Testis (tissue), 3 donors: ENCODE measurements around the gene ZNF211. TPM values are rescaled to one million over a fixed set of nuclear protein-coding genes. Genes with fewer than 3 reads are reported as not detected.

ENCODE experiments used
- DNase-seq: peaks from one replicate; pipeline ENCODE4 v3.0.0-alpha.2; 2019
- H3K27ac ChIP-seq, 2 donors: fragments of 200-600 bp; sonication (generic); one replicate each; pipeline ENCODE4 v1.5.1; 2019
- H3K27me3 ChIP-seq: fragments of 200-600 bp; sonication (generic); one replicate; pipeline ENCODE4 v1.5.1; 2019
- H3K36me3 ChIP-seq: fragments of 200-600 bp; sonication (generic); one replicate; pipeline ENCODE4 v1.5.1; 2017; ENCODE audit warnings: low read depth; ENCODE audit errors: missing control alignments
- H3K4me1 ChIP-seq: fragments of 200-600 bp; sonication (generic); one replicate; pipeline ENCODE4 v1.5.1; 2019
- H3K4me3 ChIP-seq, 2 donors: fragments of 200-600 bp; sonication (generic); one replicate each; pipeline ENCODE4 v1.5.1; 2017 to 2019
- H3K9me3 ChIP-seq: fragments of 200-600 bp; sonication (generic); one replicate; pipeline ENCODE4 v1.5.1; 2017
- POLR2A ChIP-seq: fragments of 450-650 bp; IDR thresholded peaks from one replicate; pipeline ENCODE4 v1.6.1; 2017; ENCODE audit warnings: antibody characterized with exemption, mild to moderate bottlenecking, moderate library complexity
- WGBS, 2 donors: methylation state at CpG; one replicate each; pipeline ENCODE4 v1.1.5; 2018; 5-methylcytosine and 5-hydroxymethylcytosine counted together
- intact Hi-C: fragments of 100-400 bp; cut with DNase I; formaldehyde crosslinking; loops from one replicate; pipeline ENCODE4 v1.15.1; 2023; ENCODE audit warnings: low total_unique reads
- polyA plus RNA-seq: library from polyadenylated mRNA; stranded (reverse); fragments of 350-450 nt; fragmentation: Illumina TruSeq; extraction: RNeasy Lipid Tissue Mini Kit (QIAGEN cat#74804); gene quantifications from one replicate; pipeline ENCODE4 v1.2.3, GENCODE V29; 2014; ENCODE audit warnings: low read depth, low replicate concordance; ENCODE audit not compliant: insufficient read depth
- total RNA-seq, 2 donors: library from RNA; depleted of rRNA; stranded (reverse); fragments of >200 nt; gene quantifications; one replicate each; pipeline ENCODE4 v1.2.3, GENCODE V29; 2016
- TF ChIP-seq, protein P1 (sequence below), 3 experiments: fragments of 450-650 bp in 2 of 3; fragments of 200-600 bp in 1 of 3; sonication (generic) in 1 of 3; IDR thresholded peaks; one replicate each; pipeline ENCODE4 v1.5.1; 2016 to 2019; ENCODE audit warnings: antibody characterized with exemption in 3 of 3, mild to moderate bottlenecking in 2 of 3, moderate library complexity in 1 of 3

The ZNF211 gene
- total and polyA plus RNA-seq, 3 donors from 2014 or later, result 11.1 to 18.6 (median 16.9) TPM

DNA sequence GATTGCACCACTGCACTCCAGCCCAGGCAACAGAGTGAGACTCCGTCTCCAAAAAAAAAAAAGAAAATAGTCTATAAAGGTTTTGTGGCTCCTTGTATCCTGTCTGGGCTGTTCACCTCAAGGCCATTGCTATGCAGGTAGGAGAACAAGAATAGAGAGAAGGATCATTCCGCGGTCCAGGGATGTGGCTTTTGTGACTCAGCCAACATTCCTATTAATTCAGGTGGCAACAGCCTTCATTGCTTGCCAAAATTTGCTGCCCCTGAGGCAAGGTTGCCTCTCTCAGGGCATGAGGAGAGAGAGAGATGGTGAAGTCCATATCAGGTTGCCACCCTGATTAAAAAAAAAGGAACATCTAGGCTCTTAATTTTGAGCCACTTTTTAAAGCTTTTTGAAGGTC lies 56.8 kb downstream of the ZNF211 start:
- Histone ChIP-seq H3K27ac (no peak overlapping the region), H3K4me1 (peaks cover 3% of the 10 kb centered on the region), H3K9me3 (no peaks in the 10 kb centered on the region), H3K27me3 (no peaks in the 10 kb centered on the region), H3K36me3 (no peaks in the 10 kb centered on the region), H3K4me3 (no peak overlapping the region)
- no peak for TF ChIP-seq POLR2A
- TF ChIP-seq, protein P1, sequence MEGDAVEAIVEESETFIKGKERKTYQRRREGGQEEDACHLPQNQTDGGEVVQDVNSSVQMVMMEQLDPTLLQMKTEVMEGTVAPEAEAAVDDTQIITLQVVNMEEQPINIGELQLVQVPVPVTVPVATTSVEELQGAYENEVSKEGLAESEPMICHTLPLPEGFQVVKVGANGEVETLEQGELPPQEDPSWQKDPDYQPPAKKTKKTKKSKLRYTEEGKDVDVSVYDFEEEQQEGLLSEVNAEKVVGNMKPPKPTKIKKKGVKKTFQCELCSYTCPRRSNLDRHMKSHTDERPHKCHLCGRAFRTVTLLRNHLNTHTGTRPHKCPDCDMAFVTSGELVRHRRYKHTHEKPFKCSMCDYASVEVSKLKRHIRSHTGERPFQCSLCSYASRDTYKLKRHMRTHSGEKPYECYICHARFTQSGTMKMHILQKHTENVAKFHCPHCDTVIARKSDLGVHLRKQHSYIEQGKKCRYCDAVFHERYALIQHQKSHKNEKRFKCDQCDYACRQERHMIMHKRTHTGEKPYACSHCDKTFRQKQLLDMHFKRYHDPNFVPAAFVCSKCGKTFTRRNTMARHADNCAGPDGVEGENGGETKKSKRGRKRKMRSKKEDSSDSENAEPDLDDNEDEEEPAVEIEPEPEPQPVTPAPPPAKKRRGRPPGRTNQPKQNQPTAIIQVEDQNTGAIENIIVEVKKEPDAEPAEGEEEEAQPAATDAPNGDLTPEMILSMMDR (IDR thresholded peaks at IDR 0.05), result no peak
- intact Hi-C loops, result no loop called here
- WGBS, 2 donors, result 94 to 98% methylated on average over 3 of the region's 3 CpGs
- no peak for DNase-seq

Other genes with a start within 250 kb of the ZNF211 start
- 10 to 100 TPM; 35.4 to 39.3 TPM for gene ZNF548, start 243.3 kb upstream of the ZNF211 start, total RNA-seq
- 14.6 TPM for gene ZNF548, start 243.3 kb upstream of the ZNF211 start, polyA plus RNA-seq
- 10 to 100 TPM; 19.8 to 25.5 TPM for gene ZNF17, start 222.0 kb upstream of the ZNF211 start, total RNA-seq
- gene ZNF17, start 222.0 kb upstream of the ZNF211 start, polyA plus RNA-seq, result 7.4 TPM
- 10 to 100 TPM; 11.2 to 14.1 TPM for gene ZNF749, start 197.8 kb upstream of the ZNF211 start, total RNA-seq
- gene ZNF749, start 197.8 kb upstream of the ZNF211 start, polyA plus RNA-seq, result 7.9 TPM
- gene VN1R1, start 176.0 kb upstream of the ZNF211 start, total RNA-seq, result 1 to 10 TPM; 5.3 to 7.8 TPM
- 0.44 TPM for gene VN1R1, start 176.0 kb upstream of the ZNF211 start, polyA plus RNA-seq
- 10 to 100 TPM; 39.8 to 57.3 TPM for gene ZNF772, start 155.6 kb upstream of the ZNF211 start, total RNA-seq
- gene ZNF772, start 155.6 kb upstream of the ZNF211 start, polyA plus RNA-seq, result 7.6 TPM
- gene ZNF419, start 145.4 kb upstream of the ZNF211 start, total RNA-seq, result 10 to 100 TPM; 15.1 to 23.6 TPM
- 10.1 TPM for gene ZNF419, start 145.4 kb upstream of the ZNF211 start, polyA plus RNA-seq
- gene ZNF773, start 133.2 kb upstream of the ZNF211 start, total RNA-seq, result 10 to 100 TPM; 31.2 to 33.3 TPM
- 7.3 TPM for gene ZNF773, start 133.2 kb upstream of the ZNF211 start, polyA plus RNA-seq
- gene ZNF549, start 105.8 kb upstream of the ZNF211 start, total RNA-seq, result 10 to 100 TPM; 12.8 to 13.5 TPM
- 6.9 TPM for gene ZNF549, start 105.8 kb upstream of the ZNF211 start, polyA plus RNA-seq
- 10 to 100 TPM in 1 of 2 donors, 1 to 10 TPM in 1; 9.9 to 10.7 TPM for gene ZNF550, start 73.3 kb upstream of the ZNF211 start, total RNA-seq
- 5.7 TPM for gene ZNF550, start 73.3 kb upstream of the ZNF211 start, polyA plus RNA-seq
- 10 to 100 TPM in 1 of 2 donors, 1 to 10 TPM in 1; 8.7 to 10.9 TPM for gene ZNF416, start 54.3 kb upstream of the ZNF211 start, total RNA-seq
- 9.4 TPM for gene ZNF416, start 54.3 kb upstream of the ZNF211 start, polyA plus RNA-seq
- gene ZIK1, start 49.0 kb upstream of the ZNF211 start, total RNA-seq, result 10 to 100 TPM; 15.1 to 21.7 TPM
- 8.9 TPM for gene ZIK1, start 49.0 kb upstream of the ZNF211 start, polyA plus RNA-seq
- 1 to 10 TPM; 4.6 to 9.8 TPM for gene ZNF530, start 33.3 kb upstream of the ZNF211 start, total RNA-seq
- gene ZNF530, start 33.3 kb upstream of the ZNF211 start, polyA plus RNA-seq, result 3.0 TPM
- gene ZNF134, start 18.9 kb upstream of the ZNF211 start, total RNA-seq, result 10 to 100 TPM; 37.6 to 41.7 TPM
- gene ZNF134, start 18.9 kb upstream of the ZNF211 start, polyA plus RNA-seq, result 11.2 TPM
- under 1 TPM; 0.12 to 0.24 TPM for gene ZSCAN4, start 35.8 kb downstream of the ZNF211 start, total RNA-seq
- 0.26 TPM for gene ZSCAN4, start 35.8 kb downstream of the ZNF211 start, polyA plus RNA-seq
- gene ZNF551, start 48.8 kb downstream of the ZNF211 start, total RNA-seq, result 10 to 100 TPM; 22.9 to 30.8 TPM
- gene ZNF551, start 48.8 kb downstream of the ZNF211 start, polyA plus RNA-seq, result 9.7 TPM
- 1 to 10 TPM; 1.1 to 6.8 TPM for gene ZNF154, start 76.0 kb downstream of the ZNF211 start, total RNA-seq
- 3.3 TPM for gene ZNF154, start 76.0 kb downstream of the ZNF211 start, polyA plus RNA-seq
- 10 to 100 TPM; 14.3 to 14.4 TPM for gene ZNF671, start 94.5 kb downstream of the ZNF211 start, total RNA-seq
- gene ZNF671, start 94.5 kb downstream of the ZNF211 start, polyA plus RNA-seq, result 15.1 TPM
- gene ZNF776, start 113.6 kb downstream of the ZNF211 start, total RNA-seq, result 10 to 100 TPM; 21.7 to 31.0 TPM
- 11.8 TPM for gene ZNF776, start 113.6 kb downstream of the ZNF211 start, polyA plus RNA-seq
- gene ZNF586, start 136.5 kb downstream of the ZNF211 start, total RNA-seq, result 10 to 100 TPM; 20.3 to 28.3 TPM
- gene ZNF586, start 136.5 kb downstream of the ZNF211 start, polyA plus RNA-seq, result 6.7 TPM
- 10 to 100 TPM in 1 of 2 donors, 1 to 10 TPM in 1; 9.5 to 11.4 TPM for gene ZNF552, start 181.7 kb downstream of the ZNF211 start, total RNA-seq
- 4.4 TPM for gene ZNF552, start 181.7 kb downstream of the ZNF211 start, polyA plus RNA-seq
- 10 to 100 TPM; 38.7 to 41.2 TPM for gene ZNF587B, start 197.1 kb downstream of the ZNF211 start, total RNA-seq
- 11.8 TPM for gene ZNF587B, start 197.1 kb downstream of the ZNF211 start, polyA plus RNA-seq
- gene ZNF587, start 216.7 kb downstream of the ZNF211 start, total RNA-seq, result 10 to 100 TPM; 30.8 to 31.2 TPM
- gene ZNF587, start 216.7 kb downstream of the ZNF211 start, polyA plus RNA-seq, result 21.4 TPM